GM21529 (cell line): ENCODE measurements around the gene CDY1B.
"Not testable (repeated sequence)": the region's sequence is repeated elsewhere in the genome, so short reads cannot be mapped to it uniquely, and the experiment has no call there.

Experiments
- ATAC-seq: cut with Tn5 transposase; IDR thresholded peaks from one replicate; pipeline ENCODE4 v1.9.1; 2021; ENCODE audit not compliant: unreplicated experiment

The CDY1B gene

DNA sequence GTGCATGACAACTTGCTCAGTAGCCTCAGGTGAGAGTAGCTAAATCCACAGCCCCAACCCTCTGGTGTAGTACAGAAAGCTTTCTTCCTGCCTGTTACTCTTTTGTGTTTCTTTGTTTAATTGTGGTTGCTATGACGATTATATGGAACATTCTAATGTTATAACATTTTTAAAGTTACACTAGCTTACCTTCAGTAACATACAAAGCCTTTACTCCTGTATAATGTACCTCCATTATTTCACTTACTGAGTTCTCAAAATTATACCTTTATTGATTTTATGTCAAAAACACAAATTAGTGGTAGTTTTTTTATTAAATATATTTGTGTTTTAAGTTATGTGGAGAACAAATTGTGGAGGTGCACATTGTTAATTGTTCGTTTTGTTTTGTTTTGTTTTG lies at the start of gene CDY1B:
Gene CDY1B (minus strand): TSS at position 101 of the 400 bp plus-strand sequence. CDS start 331 bp downstream, outside the sequence.
- not testable (repeated sequence) for ATAC-seq

DNA sequence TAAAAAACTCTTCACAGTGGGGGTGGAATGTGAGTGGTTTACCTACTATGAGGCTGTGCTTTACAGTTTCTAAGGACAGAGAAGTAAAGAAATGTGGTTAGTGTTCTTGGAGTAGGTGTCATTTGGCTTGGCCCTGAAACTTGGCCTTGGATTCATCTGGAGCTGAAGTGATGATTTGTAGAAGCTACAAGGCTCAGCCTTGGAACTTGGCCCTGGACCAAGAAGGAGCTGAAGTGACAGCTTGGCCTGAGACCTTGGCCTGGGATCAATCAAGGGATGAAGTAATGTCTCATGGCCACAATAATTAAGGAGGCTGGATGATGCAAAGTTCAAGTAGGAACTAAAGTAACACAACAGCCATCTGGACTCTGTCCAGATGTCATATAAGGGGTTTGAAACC lies 1.7 kb upstream of the CDY1B start:
- not testable (repeated sequence) for ATAC-seq

DNA sequence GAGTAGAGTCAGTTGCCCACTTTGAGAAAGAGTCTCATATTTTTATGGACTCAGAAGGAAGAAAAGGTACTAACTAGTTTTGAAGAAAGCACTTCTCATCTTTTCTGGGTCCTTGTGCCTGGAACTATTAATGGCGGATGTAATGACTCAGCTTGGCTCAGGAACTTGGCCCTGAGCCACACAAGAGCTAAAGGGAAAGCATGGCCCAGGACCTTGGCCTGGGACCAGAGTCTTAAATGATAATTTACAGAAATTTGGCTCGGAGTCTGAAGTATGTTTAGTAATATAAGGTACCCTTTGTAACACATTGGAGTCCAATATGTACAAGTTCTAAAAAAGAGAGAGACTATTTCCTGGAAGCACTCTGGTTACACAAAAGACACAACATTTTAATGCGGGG lies 4.6 kb downstream of the CDY1B start:
- ATAC-seq = not testable (repeated sequence)

- not testable (repeated sequence) for ATAC-seq
Measured at GRCh38 chrY:24039008-24039718, 8.7 kb downstream of the CDY1B start.

GRCh38 chrY:24026212-24027103 lies 21.4 kb downstream of the CDY1B start:
- ATAC-seq = not testable (repeated sequence)
